ENCODE data around the gene PYCR2.

PYCR2 gene

GRCh38 chr1:225887030-225887314 is 37.1 kb downstream of the PYCR2 start:
- no peak for TF ChIP-seq ZFX (IDR thresholded peaks at IDR 0.05; ENCODE audit: borderline replicate concordance)
- no peak for TF ChIP-seq CTCF (IDR thresholded peaks at IDR 0.05)
- no peak overlapping the region for H3K27ac ChIP-seq

DNA sequence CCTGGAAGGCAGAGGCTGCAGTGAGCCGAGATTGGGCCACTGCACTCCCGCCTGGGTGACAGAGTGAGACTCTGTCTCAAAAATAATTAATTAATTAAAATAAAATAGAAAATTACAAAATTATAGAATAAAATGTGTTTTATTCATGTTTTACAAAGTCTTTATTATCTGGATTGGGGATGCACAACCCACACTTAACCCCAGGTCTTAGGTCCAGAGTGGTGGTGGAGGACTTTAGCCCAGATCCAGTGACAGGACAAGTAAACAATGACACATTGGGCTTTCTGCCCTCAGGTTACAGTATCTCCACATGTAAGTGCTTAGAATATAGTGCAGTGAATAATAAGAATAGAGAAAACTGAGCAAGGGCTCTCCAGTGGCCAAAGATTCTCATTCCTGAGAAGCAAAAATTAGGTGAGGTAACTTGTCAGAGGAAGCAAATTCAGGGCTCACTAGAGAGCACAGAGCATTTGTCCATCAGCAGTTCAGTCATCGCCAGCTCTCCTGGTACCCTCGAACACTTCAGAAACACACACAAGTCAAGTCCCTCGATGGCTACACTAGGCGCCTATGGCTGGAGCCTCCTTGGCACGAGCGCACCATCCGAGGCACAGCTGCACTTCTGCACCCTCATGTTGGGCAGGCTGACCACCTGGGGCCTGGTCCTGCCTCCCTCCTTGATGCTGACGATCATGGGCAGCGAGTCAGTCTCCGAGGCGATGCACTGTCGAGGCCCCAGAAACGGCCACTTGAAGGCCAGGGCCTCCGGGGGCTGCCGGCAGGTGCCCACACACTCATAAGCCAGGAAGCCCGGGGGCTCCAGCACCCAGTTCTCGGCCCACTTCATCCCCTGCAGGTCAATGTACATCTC is 37.7 kb downstream of the PYCR2 start:
- no peak overlapping the region for H3K27ac ChIP-seq
- TF ChIP-seq CTCF (IDR thresholded peaks at IDR 0.05) = no peak
- TF ChIP-seq ZFX (IDR thresholded peaks at IDR 0.05; ENCODE audit: borderline replicate concordance) = no peak

DNA sequence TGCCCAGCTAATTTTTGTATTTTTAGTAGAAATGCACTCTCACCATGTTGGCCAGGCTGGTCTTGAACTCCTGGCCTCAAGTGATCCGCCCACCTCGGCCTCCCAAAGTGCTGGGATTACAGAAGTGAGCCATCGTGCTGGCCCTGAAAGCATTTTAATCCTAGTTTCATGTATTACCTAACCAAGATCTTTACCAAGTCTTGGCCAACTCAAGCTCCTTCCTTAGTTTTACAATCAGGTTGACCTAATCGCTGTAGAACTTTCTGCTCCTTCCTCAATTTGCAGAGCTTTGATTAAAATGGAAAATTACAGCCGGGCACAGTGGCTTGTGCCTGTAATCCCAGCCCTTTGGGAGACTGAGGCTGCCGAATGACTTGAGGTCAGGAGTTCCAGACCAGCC is 38.7 kb downstream of the PYCR2 start:
- no peak for TF ChIP-seq ZFX (IDR thresholded peaks at IDR 0.05; ENCODE audit: borderline replicate concordance)
- TF ChIP-seq CTCF (IDR thresholded peaks at IDR 0.05) = no peak
- H3K27ac ChIP-seq = no peak overlapping the region

GRCh38 chr1:225883616-225884265 is 40.3 kb downstream of the PYCR2 start:
- TF ChIP-seq ZFX (IDR thresholded peaks at IDR 0.05; ENCODE audit: borderline replicate concordance) (no peak), CTCF (IDR thresholded peaks at IDR 0.05) (peak; percentile 19; the same call in 1 of the 2 replicates)
- no peak overlapping the region; the same call in 1 of the 2 replicates for H3K27ac ChIP-seq

DNA sequence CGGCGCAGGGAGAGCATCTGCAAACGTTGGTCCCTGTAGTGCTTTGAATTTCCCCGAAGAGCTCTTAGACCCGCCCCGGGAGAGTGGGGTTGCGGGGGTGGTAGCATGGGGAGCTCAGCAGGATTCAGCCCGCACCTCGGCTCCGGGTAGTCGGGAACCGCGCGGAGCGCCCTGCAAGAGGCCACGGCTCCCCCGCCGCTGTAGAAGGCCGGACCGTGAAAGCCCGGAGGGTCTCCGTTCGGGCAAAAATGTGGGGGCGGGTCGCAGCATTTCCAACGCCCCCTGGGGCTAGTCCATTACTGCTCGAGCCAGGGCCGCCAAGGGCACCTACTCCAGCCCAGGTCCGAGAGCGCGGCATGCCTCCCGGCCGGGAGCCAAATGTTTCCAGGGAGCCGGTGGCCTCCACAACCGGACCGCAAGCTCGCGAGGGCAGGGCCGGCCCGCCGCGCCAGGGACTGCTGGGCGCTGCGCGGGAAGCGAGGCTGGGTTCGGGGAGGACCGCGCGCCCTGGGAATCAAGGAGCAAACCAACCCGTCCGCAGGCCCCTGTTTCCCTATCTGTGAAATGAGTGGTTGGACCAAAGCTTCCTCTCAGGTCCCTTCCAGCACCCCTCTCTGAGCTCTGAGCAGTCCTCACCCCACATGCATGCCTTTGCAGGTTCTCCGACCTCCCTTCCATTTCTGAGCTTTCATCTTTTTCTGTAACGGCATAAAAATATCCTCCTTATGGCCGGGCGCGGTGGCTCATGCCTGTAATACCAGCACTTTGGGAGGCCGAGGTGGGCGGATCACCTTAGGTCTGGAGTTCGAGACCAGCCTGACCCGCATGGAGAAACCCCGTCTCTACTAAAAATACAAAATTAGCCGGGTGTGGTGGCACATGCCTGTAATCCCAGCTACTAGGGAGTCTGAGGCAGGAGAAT is 41.1 kb downstream of the PYCR2 start:
- H3K27ac ChIP-seq = peak overlapping the region; percentile 65

More for the DNA sequence above, 41.1 kb downstream of the PYCR2 start:
- peak; percentile 48; the same call in 1 of the 2 replicates for TF ChIP-seq CTCF (IDR thresholded peaks at IDR 0.05)
- no peak for TF ChIP-seq ZFX (IDR thresholded peaks at IDR 0.05; ENCODE audit: borderline replicate concordance)
